Mammary epithelial cell (primary cell): Measurements from ENCODE around the gene STK39.

Source experiments
- CTCF ChIP-seq, 2 donors: IDR thresholded peaks in 1 of 2; conservative IDR thresholded peaks in 1 of 2; 2 replicates each; pipeline ENCODE4 v1.5.1; 2011 to 2012; ENCODE audit warnings: inconsistent platforms in 2 of 2, low read length in 2 of 2, mild to moderate bottlenecking in 2 of 2, control low read depth in 1 of 2, low read depth in 1 of 2; ENCODE audit not compliant: insufficient read depth in 1 of 2; ENCODE audit errors: extremely low read depth in 1 of 2
- EZH2 ChIP-seq: IDR thresholded peaks from 2 replicates; pipeline ENCODE4 v1.6.1; 2012; ENCODE audit warnings: low read length, inconsistent platforms, borderline replicate concordance

DNA sequence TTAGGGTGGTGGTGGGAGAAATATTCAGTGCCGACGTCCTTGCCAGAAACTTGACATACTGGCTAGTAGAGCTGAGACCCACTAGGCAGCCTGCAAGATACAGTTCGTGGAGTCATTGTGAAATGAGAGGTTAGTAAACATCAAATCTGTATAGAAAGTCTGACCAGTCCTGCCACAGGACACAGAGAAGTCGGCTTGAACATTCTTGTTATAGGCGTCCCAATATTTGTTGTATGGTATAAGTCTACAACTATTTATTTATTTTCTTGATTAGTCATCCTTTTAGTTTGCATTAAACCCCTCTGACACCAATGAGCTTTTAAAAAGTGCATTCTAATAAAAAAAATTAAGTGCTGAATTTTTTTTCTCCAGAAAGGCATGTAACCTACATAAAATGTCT lies 265.4 kb downstream of the STK39 start:
- TF ChIP-seq CTCF (conservative IDR thresholded peaks at IDR 0.05 in 1 of 2, IDR thresholded peaks at IDR 0.05 in 1 of 2; ENCODE audit: extremely low read depth in 1 of 2, insufficient read depth in 1 of 2, low read depth in 1 of 2, low read length in 2 of 2) (no peak), EZH2 (no peak)
